Measurements from ENCODE around the gene C11orf97. TPM values are rescaled to one million over a fixed set of nuclear protein-coding genes. Genes with fewer than 3 reads are reported as not detected.

Gene C11orf97
- total and polyA plus RNA-seq, 2 experiments from 2014 or later, result not detected

GRCh38 chr11:94567181-94567670 lies 55.0 kb downstream of the C11orf97 start, which contains the start of gene PIWIL4:
TSS of gene PIWIL4 (plus strand) at chr11:94567368. CDS start at chr11:94567519, 151 bp downstream.
- Histone ChIP-seq H3K4me1 (ENCODE audit: insufficient read depth) (no peaks in the 10 kb centered on the region), H3K27me3 (ENCODE audit: insufficient read depth) (no peaks in the 10 kb centered on the region), H3K36me3 (ENCODE audit: insufficient read depth) (no peaks in the 10 kb centered on the region), H3K27ac (ENCODE audit: low read depth) (no peak within 1 kb of the TSS), H3K4me3 (no peak within 1 kb of the TSS), H3F3A (replicated peaks; ENCODE audit: low read depth) (no peaks in the 10 kb centered on the region), H2AFZ (no peak within 1 kb of the TSS), H3K4me2 (no peak within 1 kb of the TSS), H3K9me2 (ENCODE audit: insufficient read depth) (no peaks in the 10 kb centered on the region; the same call in 1 of the 2 replicates), H4K20me1 (replicated peaks; ENCODE audit: insufficient read depth) (no peaks in the 10 kb centered on the region), H3K79me2 (replicated peaks; ENCODE audit: insufficient read depth) (no peaks in the 10 kb centered on the region)
- Mint-ChIP-seq H3K27ac (no peak within 1 kb of the TSS), H3K27me3 (ENCODE audit: insufficient read depth, low read depth, poor library complexity) (peaks cover 3% of the 10 kb centered on the region), H3K9me3 (no peaks in the 10 kb centered on the region; the same call in 2 of the 3 replicates), H3K4me3 (no peak within 1 kb of the TSS), H3K36me3 (ENCODE audit: low read depth) (no peaks in the 10 kb centered on the region), H3K4me1 (peaks cover 8% of the 10 kb centered on the region; the same call in 2 of the 3 replicates)
- TF ChIP-seq NANOG (IDR thresholded peaks at IDR 0.05; ENCODE audit: borderline replicate concordance), result no peak
- TF ChIP-seq EZH2phosphoT487 (IDR thresholded peaks at IDR 0.05; ENCODE audit: unreplicated experiment), result no peak
- TF ChIP-seq CREB1 (CRISPR knock-in tag; IDR thresholded peaks at IDR 0.05; ENCODE audit: low read depth), result no peak
- TF ChIP-seq, protein P1, sequence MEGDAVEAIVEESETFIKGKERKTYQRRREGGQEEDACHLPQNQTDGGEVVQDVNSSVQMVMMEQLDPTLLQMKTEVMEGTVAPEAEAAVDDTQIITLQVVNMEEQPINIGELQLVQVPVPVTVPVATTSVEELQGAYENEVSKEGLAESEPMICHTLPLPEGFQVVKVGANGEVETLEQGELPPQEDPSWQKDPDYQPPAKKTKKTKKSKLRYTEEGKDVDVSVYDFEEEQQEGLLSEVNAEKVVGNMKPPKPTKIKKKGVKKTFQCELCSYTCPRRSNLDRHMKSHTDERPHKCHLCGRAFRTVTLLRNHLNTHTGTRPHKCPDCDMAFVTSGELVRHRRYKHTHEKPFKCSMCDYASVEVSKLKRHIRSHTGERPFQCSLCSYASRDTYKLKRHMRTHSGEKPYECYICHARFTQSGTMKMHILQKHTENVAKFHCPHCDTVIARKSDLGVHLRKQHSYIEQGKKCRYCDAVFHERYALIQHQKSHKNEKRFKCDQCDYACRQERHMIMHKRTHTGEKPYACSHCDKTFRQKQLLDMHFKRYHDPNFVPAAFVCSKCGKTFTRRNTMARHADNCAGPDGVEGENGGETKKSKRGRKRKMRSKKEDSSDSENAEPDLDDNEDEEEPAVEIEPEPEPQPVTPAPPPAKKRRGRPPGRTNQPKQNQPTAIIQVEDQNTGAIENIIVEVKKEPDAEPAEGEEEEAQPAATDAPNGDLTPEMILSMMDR (conservative IDR thresholded peaks at IDR 0.05; ENCODE audit: low read depth in 2 of 2), result peak in 1 of 2 experiments; percentile 24; a peak in 1 of 4 replicates
- TF ChIP-seq POLR2AphosphoS5 (IDR thresholded peaks at IDR 0.05; ENCODE audit: low read depth), result no peak
- TF ChIP-seq ZNF114 (CRISPR knock-in tag; IDR thresholded peaks at IDR 0.05), result no peak
- ATAC-seq (no peak), DNase-seq (ENCODE audit: low spot score) (no peak)

DNA sequence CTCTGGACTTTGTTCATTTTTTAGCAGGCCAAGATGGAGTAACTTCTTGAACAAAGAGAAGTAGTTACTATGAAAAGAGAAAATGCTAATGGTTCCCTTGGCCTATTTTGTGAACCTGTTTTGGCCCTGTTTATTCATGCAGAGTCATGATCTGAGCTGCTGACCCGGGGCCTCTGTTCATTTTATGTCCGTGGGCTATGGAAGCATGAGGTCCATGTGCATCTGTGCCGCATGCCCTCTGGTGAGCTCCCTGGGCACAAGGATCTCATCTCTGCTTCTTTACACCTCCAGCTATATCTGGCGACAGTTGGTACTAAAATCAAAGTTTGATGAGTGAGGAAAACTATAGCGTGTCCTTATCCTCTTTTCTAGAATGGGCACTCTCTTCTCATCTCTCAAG lies 55.9 kb downstream of the C11orf97 start:
- Mint-ChIP-seq H3K4me3 (no peak overlapping the region), H3K27me3 (ENCODE audit: insufficient read depth, low read depth, poor library complexity) (peaks cover 3% of the 10 kb centered on the region), H3K9me3 (no peaks in the 10 kb centered on the region; the same call in 2 of the 3 replicates), H3K27ac (no peak overlapping the region), H3K36me3 (ENCODE audit: low read depth) (no peaks in the 10 kb centered on the region), H3K4me1 (peaks cover 2% of the 10 kb centered on the region; the same call in 2 of the 3 replicates)
- Histone ChIP-seq H3F3A (replicated peaks; ENCODE audit: low read depth) (no peaks in the 10 kb centered on the region), H2AFZ (no peak overlapping the region), H3K27me3 (ENCODE audit: insufficient read depth) (no peaks in the 10 kb centered on the region), H3K79me2 (replicated peaks; ENCODE audit: insufficient read depth) (no peaks in the 10 kb centered on the region), H3K4me2 (no peak overlapping the region), H3K36me3 (ENCODE audit: insufficient read depth) (no peaks in the 10 kb centered on the region), H3K4me1 (ENCODE audit: insufficient read depth) (no peaks in the 10 kb centered on the region), H3K9me2 (ENCODE audit: insufficient read depth) (no peaks in the 10 kb centered on the region; the same call in 1 of the 2 replicates), H3K27ac (ENCODE audit: low read depth) (no peak overlapping the region), H4K20me1 (replicated peaks; ENCODE audit: insufficient read depth) (no peaks in the 10 kb centered on the region), H3K4me3 (no peak overlapping the region)
- ATAC-seq (no peak), DNase-seq (ENCODE audit: low spot score) (no peak)
- TF ChIP-seq JUNB (IDR thresholded peaks at IDR 0.05; ENCODE audit: unreplicated experiment), result no peak
- TF ChIP-seq, protein P2, sequence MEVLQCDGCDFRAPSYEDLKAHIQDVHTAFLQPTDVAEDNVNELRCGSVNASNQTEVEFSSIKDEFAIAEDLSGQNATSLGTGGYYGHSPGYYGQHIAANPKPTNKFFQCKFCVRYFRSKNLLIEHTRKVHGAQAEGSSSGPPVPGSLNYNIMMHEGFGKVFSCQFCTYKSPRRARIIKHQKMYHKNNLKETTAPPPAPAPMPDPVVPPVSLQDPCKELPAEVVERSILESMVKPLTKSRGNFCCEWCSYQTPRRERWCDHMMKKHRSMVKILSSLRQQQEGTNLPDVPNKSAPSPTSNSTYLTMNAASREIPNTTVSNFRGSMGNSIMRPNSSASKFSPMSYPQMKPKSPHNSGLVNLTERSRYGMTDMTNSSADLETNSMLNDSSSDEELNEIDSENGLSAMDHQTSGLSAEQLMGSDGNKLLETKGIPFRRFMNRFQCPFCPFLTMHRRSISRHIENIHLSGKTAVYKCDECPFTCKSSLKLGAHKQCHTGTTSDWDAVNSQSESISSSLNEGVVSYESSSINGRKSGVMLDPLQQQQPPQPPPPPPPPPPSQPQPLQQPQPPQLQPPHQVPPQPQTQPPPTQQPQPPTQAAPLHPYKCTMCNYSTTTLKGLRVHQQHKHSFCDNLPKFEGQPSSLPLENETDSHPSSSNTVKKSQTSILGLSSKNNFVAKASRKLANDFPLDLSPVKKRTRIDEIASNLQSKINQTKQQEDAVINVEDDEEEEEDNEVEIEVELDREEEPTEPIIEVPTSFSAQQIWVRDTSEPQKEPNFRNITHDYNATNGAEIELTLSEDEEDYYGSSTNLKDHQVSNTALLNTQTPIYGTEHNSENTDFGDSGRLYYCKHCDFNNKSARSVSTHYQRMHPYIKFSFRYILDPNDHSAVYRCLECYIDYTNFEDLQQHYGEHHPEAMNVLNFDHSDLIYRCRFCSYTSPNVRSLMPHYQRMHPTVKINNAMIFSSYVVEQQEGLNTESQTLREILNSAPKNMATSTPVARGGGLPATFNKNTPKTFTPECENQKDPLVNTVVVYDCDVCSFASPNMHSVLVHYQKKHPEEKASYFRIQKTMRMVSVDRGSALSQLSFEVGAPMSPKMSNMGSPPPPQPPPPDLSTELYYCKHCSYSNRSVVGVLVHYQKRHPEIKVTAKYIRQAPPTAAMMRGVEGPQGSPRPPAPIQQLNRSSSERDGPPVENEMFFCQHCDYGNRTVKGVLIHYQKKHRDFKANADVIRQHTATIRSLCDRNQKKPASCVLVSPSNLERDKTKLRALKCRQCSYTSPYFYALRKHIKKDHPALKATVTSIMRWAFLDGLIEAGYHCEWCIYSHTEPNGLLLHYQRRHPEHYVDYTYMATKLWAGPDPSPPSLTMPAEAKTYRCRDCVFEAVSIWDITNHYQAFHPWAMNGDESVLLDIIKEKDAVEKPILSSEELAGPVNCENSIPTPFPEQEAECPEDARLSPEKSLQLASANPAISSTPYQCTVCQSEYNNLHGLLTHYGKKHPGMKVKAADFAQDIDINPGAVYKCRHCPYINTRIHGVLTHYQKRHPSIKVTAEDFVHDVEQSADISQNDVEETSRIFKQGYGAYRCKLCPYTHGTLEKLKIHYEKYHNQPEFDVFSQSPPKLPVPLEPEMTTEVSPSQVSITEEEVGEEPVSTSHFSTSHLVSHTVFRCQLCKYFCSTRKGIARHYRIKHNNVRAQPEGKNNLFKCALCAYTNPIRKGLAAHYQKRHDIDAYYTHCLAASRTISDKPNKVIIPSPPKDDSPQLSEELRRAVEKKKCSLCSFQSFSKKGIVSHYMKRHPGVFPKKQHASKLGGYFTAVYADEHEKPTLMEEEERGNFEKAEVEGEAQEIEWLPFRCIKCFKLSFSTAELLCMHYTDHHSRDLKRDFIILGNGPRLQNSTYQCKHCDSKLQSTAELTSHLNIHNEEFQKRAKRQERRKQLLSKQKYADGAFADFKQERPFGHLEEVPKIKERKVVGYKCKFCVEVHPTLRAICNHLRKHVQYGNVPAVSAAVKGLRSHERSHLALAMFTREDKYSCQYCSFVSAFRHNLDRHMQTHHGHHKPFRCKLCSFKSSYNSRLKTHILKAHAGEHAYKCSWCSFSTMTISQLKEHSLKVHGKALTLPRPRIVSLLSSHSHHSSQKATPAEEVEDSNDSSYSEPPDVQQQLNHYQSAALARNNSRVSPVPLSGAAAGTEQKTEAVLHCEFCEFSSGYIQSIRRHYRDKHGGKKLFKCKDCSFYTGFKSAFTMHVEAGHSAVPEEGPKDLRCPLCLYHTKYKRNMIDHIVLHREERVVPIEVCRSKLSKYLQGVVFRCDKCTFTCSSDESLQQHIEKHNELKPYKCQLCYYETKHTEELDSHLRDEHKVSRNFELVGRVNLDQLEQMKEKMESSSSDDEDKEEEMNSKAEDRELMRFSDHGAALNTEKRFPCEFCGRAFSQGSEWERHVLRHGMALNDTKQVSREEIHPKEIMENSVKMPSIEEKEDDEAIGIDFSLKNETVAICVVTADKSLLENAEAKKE (CRISPR knock-in tag; IDR thresholded peaks at IDR 0.05), result no peak
- TF ChIP-seq ZNF114 (CRISPR knock-in tag; IDR thresholded peaks at IDR 0.05), result no peak
- TF ChIP-seq STAT1 (IDR thresholded peaks at IDR 0.05; ENCODE audit: unreplicated experiment), result no peak
- TF ChIP-seq POLR2AphosphoS5 (IDR thresholded peaks at IDR 0.05; ENCODE audit: low read depth), result no peak
- no peak for TF ChIP-seq ZNF331 (CRISPR knock-in tag; IDR thresholded peaks at IDR 0.05; ENCODE audit: low read depth)
- TF ChIP-seq, protein P1 (conservative IDR thresholded peaks at IDR 0.05; ENCODE audit: low read depth in 2 of 2), result no peak

Data from GM23338 (cell line).